Pericardium fibroblast (primary cell): ENCODE results near the gene PPP4C. TPM values are rescaled to one million over a fixed set of nuclear protein-coding genes. Genes with fewer than 3 reads are reported as not detected.

Experiments
- total RNA-seq: library from RNA; depleted of rRNA; stranded (reverse); fragments of >200 nt; gene quantifications from 2 replicates; pipeline ENCODE4 v1.2.3, GENCODE V29; 2015

Gene PPP4C
- total RNA-seq = 63.2 and 79.7 TPM in 2 replicates

GRCh38 chr16:30075503-30076275, at the start of gene PPP4C:
Gene PPP4C (plus strand): TSS chr16:30075994. CDS start chr16:30076378, 384 bp downstream.

GRCh38 chr16:30030841-30031413, 44.9 kb upstream of the PPP4C start, which contains the start of gene TLCD3B:
Gene TLCD3B (minus strand): TSS chr16:30031271. CDS start chr16:30030527, 744 bp downstream.

GRCh38 chr16:30065102-30065942, 10.5 kb upstream of the PPP4C start, which contains the start of gene ALDOA:
Gene ALDOA (plus strand): TSS chr16:30065760. CDS start chr16:30066898, 1,138 bp downstream.

GRCh38 chr16:30091474-30092372, 15.9 kb downstream of the PPP4C start, which contains the start of gene TBX6:
Gene TBX6 (minus strand): TSS chr16:30091924. CDS start chr16:30091193, 731 bp downstream.

GRCh38 chr16:30096105-30096861, 20.5 kb downstream of the PPP4C start, which contains the start of gene YPEL3:
Gene YPEL3 (minus strand): TSS chr16:30096213. CDS start chr16:30095482, 731 bp downstream.

GRCh38 chr16:30113031-30113710, 37.4 kb downstream of the PPP4C start, which contains the start of gene GDPD3:
Gene GDPD3 (minus strand): TSS chr16:30113537. CDS start chr16:30113478, 59 bp downstream.

Other genes with a start within 250 kb of the PPP4C start
- gene CDIPT, start 212.8 kb upstream of the PPP4C start, total RNA-seq = 107 and 108 TPM in 2 replicates
- gene SEZ6L2, start 176.4 kb upstream of the PPP4C start, total RNA-seq = 26.8 and 30.0 TPM in 2 replicates
- 11.7 and 20.4 TPM in 2 replicates for gene ASPHD1, start 175.5 kb upstream of the PPP4C start, total RNA-seq
- gene KCTD13, start 149.8 kb upstream of the PPP4C start, total RNA-seq = 6.2 and 10.0 TPM in 2 replicates
- gene TMEM219, start 113.9 kb upstream of the PPP4C start, total RNA-seq = 92.3 and 112 TPM in 2 replicates
- 31.2 and 44.5 TPM in 2 replicates for gene TAOK2, start 102.1 kb upstream of the PPP4C start, total RNA-seq
- gene HIRIP3, start 80.4 kb upstream of the PPP4C start, total RNA-seq = 7.6 and 8.3 TPM in 2 replicates
- gene INO80E, start 79.8 kb upstream of the PPP4C start, total RNA-seq = 28.7 and 33.6 TPM in 2 replicates
- 0.60 TPM in 1 of 2 replicates, not detected in the other for gene DOC2A, start 65.0 kb upstream of the PPP4C start, total RNA-seq
- gene C16orf92, start 52.8 kb upstream of the PPP4C start, total RNA-seq = not detected in 2 replicates
- not detected in 2 replicates for gene TLCD3B, start 44.7 kb upstream of the PPP4C start, total RNA-seq
- gene ALDOA, start 10.2 kb upstream of the PPP4C start, total RNA-seq = 1,291 and 1,757 TPM in 2 replicates
- gene TBX6, start 15.9 kb downstream of the PPP4C start, total RNA-seq = under 0.01 TPM in 1 of 2 replicates, not detected in the other
- gene YPEL3, start 20.2 kb downstream of the PPP4C start, total RNA-seq = 50.2 and 89.3 TPM in 2 replicates
- gene GDPD3, start 37.5 kb downstream of the PPP4C start, total RNA-seq = 0.47 and 1.2 TPM in 2 replicates
- 63.0 and 70.9 TPM in 2 replicates for gene MAPK3, start 47.2 kb downstream of the PPP4C start, total RNA-seq
- 0.43 and 4.2 TPM in 2 replicates for gene CORO1A, start 107.6 kb downstream of the PPP4C start, total RNA-seq
- gene BOLA2B, start 117.7 kb downstream of the PPP4C start, total RNA-seq = 28.4 and 117 TPM in 2 replicates
- gene SLX1A, start 117.9 kb downstream of the PPP4C start, total RNA-seq = 24.3 and 26.1 TPM in 2 replicates
- 2.6 and 7.0 TPM in 2 replicates for gene SULT1A3, start 123.3 kb downstream of the PPP4C start, total RNA-seq
- 0.26 and 1.9 TPM in 2 replicates for gene NPIPB13, start 172.5 kb downstream of the PPP4C start, total RNA-seq